OCI-M1 (cell line): Measurements from ENCODE around the gene DCBLD1.

ENCODE experiments used
- DNase-seq: peaks from one replicate; lab custom pipeline; 2025; lab: John Stamatoyannopoulos, UW

DCBLD1 gene

DNA sequence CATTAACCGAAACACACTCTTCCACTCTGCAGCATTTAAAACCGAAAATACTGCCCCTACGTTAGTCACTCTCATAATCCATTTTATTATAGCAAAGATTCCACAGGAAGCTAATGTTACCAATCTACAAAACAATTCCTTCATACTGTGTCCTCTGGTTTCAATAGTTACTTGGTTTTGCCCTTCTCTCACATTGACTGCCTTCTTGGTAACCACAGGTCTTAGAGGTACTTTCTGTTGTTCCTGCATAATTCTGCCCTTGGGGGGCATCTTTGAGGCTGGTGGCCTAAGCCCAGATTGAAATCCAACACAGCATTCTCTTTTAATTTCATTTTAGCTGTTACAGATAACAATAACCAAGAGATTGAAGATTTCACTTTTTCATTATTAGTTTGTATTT lies 9.8 kb upstream of the DCBLD1 start:
- DNase-seq, result no peak

- no peak for DNase-seq
Measured at GRCh38 chr6:117473401-117473800, 9.1 kb upstream of the DCBLD1 start.

DNA sequence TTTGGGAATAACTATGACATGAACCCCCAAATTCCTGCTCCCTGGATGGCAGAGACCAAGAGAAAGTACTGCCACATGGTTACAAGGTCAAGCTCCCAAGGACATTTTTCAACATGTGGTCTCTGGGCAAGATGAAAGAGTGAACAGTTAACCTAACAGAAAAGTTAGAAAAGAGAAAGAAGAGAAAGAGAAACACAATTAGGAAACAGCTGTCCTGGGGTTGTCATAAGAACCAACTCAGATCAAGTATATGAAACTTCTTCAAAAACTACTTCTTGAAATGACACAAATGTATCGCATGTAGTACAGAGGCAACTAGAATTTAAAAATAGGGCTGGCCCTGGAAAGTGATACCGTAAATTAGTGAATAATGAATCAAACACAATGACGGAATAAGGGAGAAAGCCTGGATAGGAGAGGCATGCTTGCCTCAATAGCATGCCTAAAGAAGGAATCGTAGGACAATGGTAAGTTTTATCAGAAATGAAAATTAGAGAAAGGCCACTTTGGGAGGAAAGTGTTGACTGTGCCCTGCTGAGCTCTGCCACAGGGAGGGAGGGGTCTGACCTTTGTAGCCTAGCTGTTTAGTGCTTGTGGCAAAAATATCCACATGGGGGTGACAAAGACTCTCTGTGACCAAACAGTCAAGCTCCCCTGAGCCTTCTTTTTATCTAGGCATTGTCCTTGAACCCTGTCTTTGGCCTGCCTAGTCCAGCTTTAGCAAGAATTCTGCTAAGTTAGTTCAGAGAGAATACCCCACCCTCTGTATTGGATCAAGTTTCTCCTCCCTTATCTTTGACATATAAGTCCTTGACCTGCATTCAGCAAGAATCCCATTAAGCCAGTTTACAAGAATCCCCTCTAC lies 4.3 kb upstream of the DCBLD1 start:
- peak; percentile 76 for DNase-seq

DNA sequence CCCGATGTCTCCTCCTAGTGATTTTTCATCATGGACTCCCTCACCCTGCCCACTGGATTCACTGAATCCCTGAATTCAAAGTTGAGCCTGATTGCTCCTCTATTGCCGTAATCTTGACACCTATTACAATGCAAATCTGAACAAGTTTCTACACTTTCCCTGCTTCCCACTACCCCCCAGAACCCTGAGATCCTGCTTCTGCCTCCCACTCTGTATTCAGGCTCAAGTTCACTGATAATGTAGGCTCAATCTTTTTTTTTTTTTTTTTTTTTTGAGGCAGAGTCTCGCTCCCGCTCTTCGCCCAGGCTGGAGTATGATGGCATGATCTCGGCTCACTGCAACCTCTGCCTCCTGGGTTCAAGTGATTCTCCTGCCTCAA lies 3.6 kb upstream of the DCBLD1 start:
- no peak for DNase-seq

- DNase-seq, result no peak
Measured at GRCh38 chr6:117480651-117481050, 1.8 kb upstream of the DCBLD1 start.

DNA sequence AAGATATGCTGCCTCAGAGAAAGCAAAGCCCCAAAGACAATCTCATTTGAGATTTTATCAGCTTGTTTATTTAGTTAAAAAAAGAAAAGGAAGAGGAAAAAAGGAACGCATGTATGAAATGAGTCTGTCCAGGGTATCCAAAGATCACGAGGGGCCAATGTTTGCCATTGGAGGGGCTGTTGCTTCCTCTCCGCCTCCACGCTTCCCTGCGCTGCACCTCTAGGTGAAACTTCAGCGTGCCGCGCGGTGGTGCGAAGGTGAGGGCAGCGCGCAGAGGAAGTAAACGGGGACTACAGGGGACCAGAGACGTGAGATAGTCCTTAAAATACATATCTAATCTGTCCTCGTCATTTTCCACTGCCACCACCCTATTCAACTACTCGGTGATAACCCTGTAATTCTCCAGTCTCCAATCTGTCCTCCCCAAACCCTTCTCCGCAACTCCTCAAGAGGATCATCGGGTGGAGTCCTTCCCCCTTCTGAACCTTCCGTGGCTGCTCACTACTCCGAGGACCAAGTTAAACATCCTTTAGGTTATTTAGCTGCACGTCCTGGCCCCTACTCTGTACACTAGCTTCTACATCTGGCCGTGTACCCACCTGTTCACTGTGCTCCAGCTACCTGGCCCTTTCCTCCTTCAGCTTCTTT lies 1.1 kb upstream of the DCBLD1 start:
- no peak for DNase-seq

DNA sequence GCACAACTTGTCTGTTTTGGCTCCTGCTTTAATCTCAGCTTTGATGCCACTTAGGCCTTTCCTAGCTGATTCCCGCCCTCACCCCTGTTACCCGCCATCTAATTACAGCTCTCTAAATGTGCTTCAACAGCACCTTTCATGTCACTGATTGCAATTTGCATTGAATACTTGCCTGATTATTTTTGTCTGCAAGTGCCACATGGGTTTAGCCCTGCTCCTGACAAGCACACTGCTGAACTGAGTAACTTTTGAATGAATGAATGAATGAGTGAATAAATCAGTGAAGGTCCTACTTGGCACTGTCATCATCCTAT lies 591 bp upstream of the DCBLD1 start:
- DNase-seq, result no peak

- peak; percentile 83 for DNase-seq
Measured at GRCh38 chr6:117483004-117483644, 650 bp downstream of the DCBLD1 start.

- peak; percentile 78 for DNase-seq
Measured at GRCh38 chr6:117483645-117484016, 1.2 kb downstream of the DCBLD1 start.

GRCh38 chr6:117484052-117484646 lies 1.7 kb downstream of the DCBLD1 start:
- DNase-seq, result peak; percentile 41

GRCh38 chr6:117485433-117485832 lies 3.0 kb downstream of the DCBLD1 start:
- no peak for DNase-seq

DNA sequence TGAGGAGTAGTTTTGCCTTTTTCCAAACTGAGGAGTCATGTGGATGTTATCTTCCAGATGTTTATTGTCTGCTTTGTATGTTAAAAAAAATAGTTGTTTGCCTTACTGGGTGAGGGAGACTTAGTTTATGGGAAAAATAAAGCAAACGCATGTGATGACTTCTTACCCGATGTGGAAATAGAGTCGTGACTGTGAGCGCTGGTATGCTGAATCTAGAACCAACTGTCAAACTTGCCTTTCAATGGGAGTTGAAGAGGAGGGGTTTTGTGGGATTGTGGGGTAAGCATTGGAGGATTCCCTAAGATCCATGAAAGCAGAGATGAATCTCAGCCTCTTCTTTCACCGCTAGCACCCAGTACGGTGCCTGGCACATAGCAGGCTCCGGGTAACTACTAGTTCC lies 5.3 kb downstream of the DCBLD1 start:
- no peak for DNase-seq

GRCh38 chr6:117489003-117489402 lies 6.5 kb downstream of the DCBLD1 start:
- no peak for DNase-seq

DNA sequence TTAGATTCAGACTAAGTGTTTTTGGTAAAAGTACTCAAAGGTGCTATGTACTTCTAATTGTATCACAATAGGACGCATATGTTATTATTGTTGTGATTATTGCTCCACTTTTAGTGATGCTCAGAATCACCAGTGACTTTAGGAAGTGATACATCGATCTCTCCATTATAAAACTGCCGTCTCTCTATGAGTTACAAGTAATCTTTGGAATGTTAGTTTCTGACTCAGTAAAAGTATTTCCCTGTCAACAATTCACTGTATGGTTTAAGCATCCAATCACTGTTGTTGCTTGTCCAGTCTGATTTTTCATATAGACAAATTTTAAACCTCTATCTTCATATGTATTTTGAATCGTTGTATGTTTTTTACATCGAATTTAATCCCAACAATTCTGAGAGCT lies 9.4 kb downstream of the DCBLD1 start:
- no peak for DNase-seq

DNA sequence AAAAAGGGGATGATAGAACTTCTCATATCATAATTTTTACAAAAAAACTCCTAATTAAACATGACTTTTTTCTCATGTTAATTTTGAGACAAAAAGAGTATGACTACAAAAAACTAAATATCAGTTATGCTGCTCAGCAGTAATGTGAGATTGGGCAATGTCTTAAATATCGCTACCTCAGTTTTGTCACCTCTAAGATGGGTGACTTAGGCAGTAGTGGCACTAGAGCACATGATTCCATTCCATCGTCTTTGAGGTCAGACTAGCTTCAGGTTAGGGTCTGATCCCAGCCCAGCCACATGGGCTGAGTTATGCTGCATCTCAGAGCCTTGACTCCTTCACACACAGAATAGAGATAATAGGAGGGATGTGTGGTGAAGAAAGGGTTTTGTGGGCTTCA lies 11.0 kb downstream of the DCBLD1 start:
- no peak for DNase-seq

DNA sequence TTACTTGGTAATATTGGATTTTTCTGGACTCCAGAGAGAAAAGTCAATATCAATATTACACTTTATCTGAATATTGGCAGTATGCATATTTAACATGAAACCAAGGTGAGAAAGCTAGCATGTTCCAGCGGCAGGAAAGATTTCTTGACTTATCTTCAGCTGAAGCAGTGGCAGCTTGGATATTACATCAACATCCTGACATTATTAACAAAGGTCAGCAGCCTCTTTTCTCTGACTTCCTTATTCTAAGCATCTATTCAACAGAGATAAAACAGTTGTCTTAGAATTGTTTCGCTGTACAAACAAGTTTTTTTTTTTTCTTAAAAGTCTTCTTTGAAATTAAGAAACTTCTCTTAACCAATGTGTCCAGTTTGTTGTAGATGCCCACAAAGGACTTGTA lies 11.8 kb downstream of the DCBLD1 start:
- DNase-seq, result peak; percentile 75

- DNase-seq, result no peak
Measured at GRCh38 chr6:117494694-117495318, 12.3 kb downstream of the DCBLD1 start.

DNA sequence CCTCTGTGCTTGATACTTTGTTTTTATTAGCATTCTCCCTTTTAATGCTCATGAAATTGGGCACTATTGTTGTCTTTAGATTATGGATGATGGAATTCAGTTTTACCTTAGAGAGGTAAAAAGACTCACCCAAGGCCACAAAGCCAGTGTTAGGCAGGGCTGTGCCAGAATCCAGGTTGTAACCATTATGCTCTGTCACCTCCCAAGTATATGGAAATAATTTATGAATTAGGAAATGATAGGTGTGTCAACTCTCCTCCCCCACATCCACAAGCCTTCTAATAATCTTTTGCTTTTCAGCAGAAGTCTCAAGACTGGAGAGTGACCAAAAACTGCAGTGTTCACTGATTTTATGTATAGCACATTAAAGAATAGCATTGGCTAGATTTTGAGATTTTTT lies 13.0 kb downstream of the DCBLD1 start:
- no peak for DNase-seq

GRCh38 chr6:117495869-117496268 lies 13.4 kb downstream of the DCBLD1 start:
- no peak for DNase-seq

- DNase-seq, result peak; percentile 20
Measured at GRCh38 chr6:117496383-117496990, 14.0 kb downstream of the DCBLD1 start.

GRCh38 chr6:117497237-117497636 lies 14.8 kb downstream of the DCBLD1 start:
- DNase-seq, result peak; percentile 25

DNA sequence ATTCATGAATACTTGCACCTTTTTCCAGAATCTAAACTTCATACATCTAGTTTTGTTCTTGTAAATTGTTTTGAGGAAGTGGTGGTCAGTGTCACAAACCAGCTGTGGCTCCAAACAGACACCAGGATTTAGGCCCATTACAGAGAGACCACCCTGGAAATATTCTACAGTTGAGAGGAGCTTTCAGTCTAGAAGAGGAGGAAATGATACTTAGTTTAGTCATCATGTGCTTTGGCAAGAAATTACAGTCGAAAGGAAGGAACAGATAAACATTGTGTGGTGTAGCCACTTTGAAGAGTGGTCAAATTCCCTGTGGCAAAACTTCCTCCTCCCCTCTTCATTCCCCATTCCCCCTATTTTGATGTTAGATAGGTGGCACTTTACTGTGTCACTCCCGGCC lies 15.7 kb downstream of the DCBLD1 start:
- peak; percentile 71 for DNase-seq
